Measurements from ENCODE around the gene NOVA2. TPM values are rescaled to one million over a fixed set of nuclear protein-coding genes. Genes with fewer than 3 reads are reported as not detected.

Gene NOVA2
- 0.03 TPM for polyA plus RNA-seq (2013, experiment 1 of 2)
- 0.03 TPM for polyA plus RNA-seq (2013, experiment 2 of 2)

- Histone ChIP-seq H2BK5ac (ENCODE audit: low read depth, low read length, poor library complexity, severe bottlenecking) (no peak within 1 kb of the TSS), H3K36me3 (ENCODE audit: control insufficient read depth in 1 of 2, insufficient read depth in 2 of 2, low read depth in 1 of 2, low read length in 2 of 2) (no peaks in the 10 kb centered on the region), H3K9me3 (ENCODE audit: control insufficient read depth, low read length) (no peaks in the 10 kb centered on the region), H3K27ac (ENCODE audit: low read length, poor library complexity, severe bottlenecking) (no peak within 1 kb of the TSS), H2AK5ac (ENCODE audit: low read length, severe bottlenecking) (no peak within 1 kb of the TSS), H3K18ac (ENCODE audit: low read depth in 1 of 2, low read length in 2 of 2) (no peak within 1 kb of the TSS), H3K27me3 (ENCODE audit: control insufficient read depth in 1 of 2, insufficient read depth in 1 of 2, low read length in 2 of 2) (peaks cover 71 to 77% of the 10 kb centered on the region in 2 experiments), H2BK15ac (ENCODE audit: low read depth, poor library complexity, severe bottlenecking) (no peak within 1 kb of the TSS), H2BK120ac (ENCODE audit: low read depth, low read length) (no peak within 1 kb of the TSS), H3K4me3 (ENCODE audit: insufficient read depth in 1 of 2, low read depth in 1 of 2, low read length in 2 of 2) (no peak within 1 kb of the TSS), H4K8ac (ENCODE audit: low read length) (no peak within 1 kb of the TSS), H3K79me1 (replicated peaks; ENCODE audit: low read length, poor library complexity, severe bottlenecking) (no peaks in the 10 kb centered on the region), H3K14ac (ENCODE audit: low read length in 2 of 2) (no peak within 1 kb of the TSS), H3K23ac (ENCODE audit: low read length in 2 of 2) (no peak within 1 kb of the TSS), H2BK12ac (ENCODE audit: low read length in 2 of 2) (no peak within 1 kb of the TSS), H2AFZ (ENCODE audit: low read depth, low read length) (no peak within 1 kb of the TSS), H3K9ac (ENCODE audit: low read length) (no peak within 1 kb of the TSS), H3K4me2 (ENCODE audit: low read length, poor library complexity, severe bottlenecking) (peak within 1 kb of the TSS; percentile 59), H4K91ac (ENCODE audit: low read length) (no peak within 1 kb of the TSS), H3K4ac (ENCODE audit: low read depth in 1 of 2, low read length in 2 of 2) (no peak within 1 kb of the TSS), H3K4me1 (ENCODE audit: control insufficient read depth, insufficient read depth, low read depth, low read length) (peaks cover 5% of the 10 kb centered on the region)
- peak; percentile 52 for DNase-seq
- WGBS, result 12% methylated on average over 29 of the region's 58 CpGs
Observed at GRCh38 chr19:45973553-45974338, at the start of gene NOVA2. NOVA2 (minus strand) TSS chr19:45973865; CDS start chr19:45973351, 514 bp downstream.

DNA sequence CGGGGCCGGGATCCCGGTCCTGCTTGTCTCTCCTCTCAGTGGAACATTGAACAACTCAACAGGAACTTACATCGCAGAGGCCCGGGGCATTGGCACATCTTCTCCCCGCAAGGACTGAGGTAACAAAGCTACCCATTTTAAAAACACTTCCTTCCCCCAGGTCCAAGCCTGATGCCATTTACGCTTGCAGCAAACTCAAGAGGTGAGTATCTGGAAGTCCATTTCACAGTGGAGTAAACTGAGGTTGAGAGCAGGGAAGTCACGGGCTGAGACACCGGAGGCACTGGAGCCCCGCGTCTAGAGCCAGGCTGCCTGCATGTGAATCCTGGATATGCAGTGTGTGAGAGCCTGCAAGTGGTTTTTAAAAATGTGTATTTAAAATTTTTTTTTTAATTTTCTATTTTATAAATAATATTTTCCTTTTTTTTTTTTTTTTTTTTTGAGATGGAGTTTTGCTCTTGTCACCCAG lies 49.7 kb upstream of the NOVA2 start:
- Histone ChIP-seq H4K91ac (ENCODE audit: low read length) (no peak overlapping the region), H3K4me3 (ENCODE audit: insufficient read depth in 1 of 2, low read depth in 1 of 2, low read length in 2 of 2) (no peak overlapping the region), H3K23ac (ENCODE audit: low read length in 2 of 2) (no peak overlapping the region), H4K8ac (ENCODE audit: low read length) (no peak overlapping the region), H2BK5ac (ENCODE audit: low read depth, low read length, poor library complexity, severe bottlenecking) (no peak overlapping the region), H2AK5ac (ENCODE audit: low read length, severe bottlenecking) (no peak overlapping the region), H3K14ac (ENCODE audit: low read length in 2 of 2) (no peak overlapping the region), H3K4me1 (ENCODE audit: control insufficient read depth, insufficient read depth, low read depth, low read length) (peaks cover 4% of the 10 kb centered on the region), H3K9ac (ENCODE audit: low read length) (no peak overlapping the region), H3K27me3 (ENCODE audit: control insufficient read depth in 1 of 2, insufficient read depth in 1 of 2, low read length in 2 of 2) (peaks cover 0 to 34% of the 10 kb centered on the region in 2 experiments), H3K9me3 (ENCODE audit: control insufficient read depth, low read length) (no peaks in the 10 kb centered on the region), H2BK15ac (ENCODE audit: low read depth, poor library complexity, severe bottlenecking) (no peak overlapping the region), H3K36me3 (ENCODE audit: control insufficient read depth in 1 of 2, insufficient read depth in 2 of 2, low read depth in 1 of 2, low read length in 2 of 2) (peaks cover 0 to 28% of the 10 kb centered on the region in 2 experiments), H2AFZ (ENCODE audit: low read depth, low read length) (no peak overlapping the region), H2BK120ac (ENCODE audit: low read depth, low read length) (no peak overlapping the region), H3K18ac (ENCODE audit: low read depth in 1 of 2, low read length in 2 of 2) (no peak overlapping the region), H3K4me2 (ENCODE audit: low read length, poor library complexity, severe bottlenecking) (no peak overlapping the region), H2BK12ac (ENCODE audit: low read length in 2 of 2) (no peak overlapping the region), H3K79me1 (replicated peaks; ENCODE audit: low read length, poor library complexity, severe bottlenecking) (no peaks in the 10 kb centered on the region), H3K27ac (ENCODE audit: low read length, poor library complexity, severe bottlenecking) (no peak overlapping the region), H3K4ac (ENCODE audit: low read depth in 1 of 2, low read length in 2 of 2) (no peak overlapping the region)
- no peak for DNase-seq
- 91% methylated on average over 11 of the region's 11 CpGs for WGBS

DNA sequence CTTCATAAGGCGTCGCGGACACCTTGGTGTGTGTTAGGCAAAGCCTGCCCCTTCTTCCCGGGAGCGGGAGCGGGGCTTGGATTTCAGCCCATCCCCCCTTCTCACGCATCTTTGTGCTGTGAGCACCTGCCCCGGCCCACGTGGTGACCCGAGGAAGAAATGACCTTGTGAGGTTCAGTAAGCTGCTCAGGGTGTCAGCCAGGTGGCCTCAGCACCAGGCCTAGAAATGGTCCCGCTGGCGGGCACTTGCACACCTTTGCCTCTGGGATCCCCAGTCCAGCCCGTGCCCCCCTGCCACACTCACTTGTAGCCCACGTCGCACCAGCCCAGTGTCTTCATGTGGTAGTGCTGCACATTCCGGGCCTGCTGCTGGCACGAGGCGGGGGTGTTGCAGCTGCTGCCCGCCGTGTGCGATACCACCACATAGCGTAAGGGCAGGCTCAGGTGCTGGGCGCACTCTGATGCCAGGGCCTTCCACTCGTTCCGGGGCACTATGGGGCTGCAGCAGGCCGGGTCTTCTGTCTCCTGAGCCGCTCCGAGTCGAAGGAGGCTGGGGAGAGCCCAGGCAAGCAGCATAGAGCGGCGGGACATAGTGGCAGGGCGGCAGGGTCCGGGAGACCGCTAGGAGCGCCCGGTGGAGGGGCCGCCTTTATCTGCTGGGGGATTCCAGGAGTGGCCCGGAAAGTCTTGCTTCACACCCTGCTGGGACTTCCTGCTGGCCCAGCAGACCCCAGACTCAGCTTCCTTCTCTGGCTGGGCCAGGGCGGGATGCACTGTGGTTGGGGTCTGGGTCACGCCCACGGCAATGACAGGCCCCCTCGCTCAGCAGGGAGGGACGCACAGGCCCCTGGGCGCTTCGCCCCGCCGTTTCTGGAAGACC lies 49.0 kb upstream of the NOVA2 start, which contains the start of gene PGLYRP1:
PGLYRP1 (minus strand) TSS at position 623 of the 880 bp plus-strand sequence; CDS start at position 591, 32 bp downstream.
- peak within 1 kb of the TSS in 1 of 2 experiments; percentile 6 for H3K14ac ChIP-seq (ENCODE audit: low read length in 2 of 2)
- WGBS, result 89% methylated on average over 47 of the region's 47 CpGs
- no peak within 1 kb of the TSS for H2BK120ac ChIP-seq (ENCODE audit: low read depth, low read length)
- DNase-seq, result no peak
- H3K4ac ChIP-seq (ENCODE audit: low read depth in 1 of 2, low read length in 2 of 2), result no peak within 1 kb of the TSS
- no peaks in the 10 kb centered on the region for H3K79me1 ChIP-seq (replicated peaks; ENCODE audit: low read length, poor library complexity, severe bottlenecking)
- H3K9me3 ChIP-seq (ENCODE audit: control insufficient read depth, low read length), result no peaks in the 10 kb centered on the region
- no peak within 1 kb of the TSS for H2AFZ ChIP-seq (ENCODE audit: low read depth, low read length)
- H3K27me3 ChIP-seq (ENCODE audit: control insufficient read depth in 1 of 2, insufficient read depth in 1 of 2, low read length in 2 of 2), result peaks cover 0 to 34% of the 10 kb centered on the region in 2 experiments
- H3K4me1 ChIP-seq (ENCODE audit: control insufficient read depth, insufficient read depth, low read depth, low read length), result peaks cover 4% of the 10 kb centered on the region
- peaks cover 4 to 33% of the 10 kb centered on the region in 2 experiments for H3K36me3 ChIP-seq (ENCODE audit: control insufficient read depth in 1 of 2, insufficient read depth in 2 of 2, low read depth in 1 of 2, low read length in 2 of 2)
- H3K23ac ChIP-seq (ENCODE audit: low read length in 2 of 2), result no peak within 1 kb of the TSS
- no peak within 1 kb of the TSS for H4K8ac ChIP-seq (ENCODE audit: low read length)
- no peak within 1 kb of the TSS for H3K9ac ChIP-seq (ENCODE audit: low read length)
- no peak within 1 kb of the TSS for H2AK5ac ChIP-seq (ENCODE audit: low read length, severe bottlenecking)
- H2BK15ac ChIP-seq (ENCODE audit: low read depth, poor library complexity, severe bottlenecking), result no peak within 1 kb of the TSS
- H2BK12ac ChIP-seq (ENCODE audit: low read length in 2 of 2), result no peak within 1 kb of the TSS
- no peak within 1 kb of the TSS for H2BK5ac ChIP-seq (ENCODE audit: low read depth, low read length, poor library complexity, severe bottlenecking)
- no peak within 1 kb of the TSS for H4K91ac ChIP-seq (ENCODE audit: low read length)
- no peak within 1 kb of the TSS for H3K4me3 ChIP-seq (ENCODE audit: insufficient read depth in 1 of 2, low read depth in 1 of 2, low read length in 2 of 2)
- no peak within 1 kb of the TSS for H3K4me2 ChIP-seq (ENCODE audit: low read length, poor library complexity, severe bottlenecking)
- H3K18ac ChIP-seq (ENCODE audit: low read depth in 1 of 2, low read length in 2 of 2), result no peak within 1 kb of the TSS
- H3K27ac ChIP-seq (ENCODE audit: low read length, poor library complexity, severe bottlenecking), result no peak within 1 kb of the TSS

- no peak overlapping the region for H2AFZ ChIP-seq (ENCODE audit: low read depth, low read length)
- H3K23ac ChIP-seq (ENCODE audit: low read length in 2 of 2), result no peak overlapping the region
- 87% methylated on average over 12 of the region's 12 CpGs for WGBS
- no peak overlapping the region for H3K4ac ChIP-seq (ENCODE audit: low read depth in 1 of 2, low read length in 2 of 2)
- no peak overlapping the region for H3K14ac ChIP-seq (ENCODE audit: low read length in 2 of 2)
- no peak overlapping the region for H2BK15ac ChIP-seq (ENCODE audit: low read depth, poor library complexity, severe bottlenecking)
- no peak overlapping the region for H3K9ac ChIP-seq (ENCODE audit: low read length)
- no peak overlapping the region for H2BK12ac ChIP-seq (ENCODE audit: low read length in 2 of 2)
- no peak overlapping the region for H3K4me2 ChIP-seq (ENCODE audit: low read length, poor library complexity, severe bottlenecking)
- no peak overlapping the region for H4K8ac ChIP-seq (ENCODE audit: low read length)
- no peak overlapping the region for H2AK5ac ChIP-seq (ENCODE audit: low read length, severe bottlenecking)
- H3K4me3 ChIP-seq (ENCODE audit: insufficient read depth in 1 of 2, low read depth in 1 of 2, low read length in 2 of 2), result no peak overlapping the region
- H3K4me1 ChIP-seq (ENCODE audit: control insufficient read depth, insufficient read depth, low read depth, low read length), result peaks cover 6% of the 10 kb centered on the region
- H4K91ac ChIP-seq (ENCODE audit: low read length), result no peak overlapping the region
- H3K79me1 ChIP-seq (replicated peaks; ENCODE audit: low read length, poor library complexity, severe bottlenecking), result peaks cover 4% of the 10 kb centered on the region
- DNase-seq, result no peak
- no peak overlapping the region for H3K27ac ChIP-seq (ENCODE audit: low read length, poor library complexity, severe bottlenecking)
- peaks cover 4 to 33% of the 10 kb centered on the region in 2 experiments for H3K36me3 ChIP-seq (ENCODE audit: control insufficient read depth in 1 of 2, insufficient read depth in 2 of 2, low read depth in 1 of 2, low read length in 2 of 2)
- no peaks in the 10 kb centered on the region for H3K9me3 ChIP-seq (ENCODE audit: control insufficient read depth, low read length)
- H2BK5ac ChIP-seq (ENCODE audit: low read depth, low read length, poor library complexity, severe bottlenecking), result no peak overlapping the region
- peaks cover 0 to 34% of the 10 kb centered on the region in 2 experiments for H3K27me3 ChIP-seq (ENCODE audit: control insufficient read depth in 1 of 2, insufficient read depth in 1 of 2, low read length in 2 of 2)
- H3K18ac ChIP-seq (ENCODE audit: low read depth in 1 of 2, low read length in 2 of 2), result no peak overlapping the region
- no peak overlapping the region for H2BK120ac ChIP-seq (ENCODE audit: low read depth, low read length)
Observed at GRCh38 chr19:46022061-46022430, 48.4 kb upstream of the NOVA2 start.

Measured in mesenchymal stem cell (in vitro differentiated cells and primary cell).